Inflammatory macrophage treated with lipopolysaccharide for 4 hours (primary cell): ENCODE results near the gene TMEM14C.
A peak's percentile ranks its signal among the peaks of the same experiment; 100 is the strongest.
"Not testable (repeated sequence)": the region's sequence is repeated elsewhere in the genome, so short reads cannot be mapped to it uniquely, and the experiment has no call there.

ENCODE experiments used
- DNase-seq: peaks from one replicate; pipeline ENCODE4 v3.0.0-alpha.2; 2020

Gene TMEM14C

GRCh38 chr6:10721850-10722569, 860 bp upstream of the TMEM14C start:
- no peak for DNase-seq

- no peak for DNase-seq
Observed at GRCh38 chr6:10722570-10722819, 375 bp upstream of the TMEM14C start.

GRCh38 chr6:10723567-10723881, 654 bp downstream of the TMEM14C start:
- no peak for DNase-seq

GRCh38 chr6:10725044-10725443, 2.2 kb downstream of the TMEM14C start:
- DNase-seq = no peak

- no peak for DNase-seq
Observed at GRCh38 chr6:10725716-10726115, 2.8 kb downstream of the TMEM14C start.

GRCh38 chr6:10730254-10730653, 7.4 kb downstream of the TMEM14C start:
- peak; percentile 22 for DNase-seq

GRCh38 chr6:10733151-10733715, 10.4 kb downstream of the TMEM14C start:
- DNase-seq = no peak

- DNase-seq = no peak
Observed at GRCh38 chr6:10733863-10734262, 11.0 kb downstream of the TMEM14C start.

- no peak for DNase-seq
Observed at GRCh38 chr6:10736731-10737130, 13.9 kb downstream of the TMEM14C start.

- no peak for DNase-seq
Observed at GRCh38 chr6:10740061-10740460, 17.2 kb downstream of the TMEM14C start.

GRCh38 chr6:10741643-10742042, 18.8 kb downstream of the TMEM14C start:
- not testable (repeated sequence) for DNase-seq

GRCh38 chr6:10742251-10742650, 19.4 kb downstream of the TMEM14C start:
- no peak for DNase-seq

- DNase-seq = no peak
Observed at GRCh38 chr6:10743515-10743914, 20.6 kb downstream of the TMEM14C start.

GRCh38 chr6:10745116-10745515, 22.2 kb downstream of the TMEM14C start:
- DNase-seq = no peak

GRCh38 chr6:10746915-10747250, 24.0 kb downstream of the TMEM14C start:
- no peak for DNase-seq

- DNase-seq = peak; percentile 99
Observed at GRCh38 chr6:10747251-10747972, 24.5 kb downstream of the TMEM14C start, which contains the start of gene TMEM14B. TSS of gene TMEM14B (plus strand) at chr6:10747805. CDS start at chr6:10749246, 1,441 bp downstream.

- no peak for DNase-seq
Observed at GRCh38 chr6:10749734-10750133, 26.9 kb downstream of the TMEM14C start.

- not testable (repeated sequence) for DNase-seq
Observed at GRCh38 chr6:10750568-10750967, 27.7 kb downstream of the TMEM14C start.

- not testable (repeated sequence) for DNase-seq
Observed at GRCh38 chr6:10751757-10752156, 28.9 kb downstream of the TMEM14C start.

GRCh38 chr6:10756085-10756484, 33.2 kb downstream of the TMEM14C start:
- DNase-seq = no peak

- DNase-seq = peak; percentile 59
Observed at GRCh38 chr6:10759312-10759839, 36.5 kb downstream of the TMEM14C start.

GRCh38 chr6:10759884-10760329, 37.0 kb downstream of the TMEM14C start:
- no peak for DNase-seq

- DNase-seq = no peak
Observed at GRCh38 chr6:10763006-10763405, 40.1 kb downstream of the TMEM14C start.

GRCh38 chr6:10769419-10769818, 46.5 kb downstream of the TMEM14C start:
- DNase-seq = no peak
